HEK293T (cell line): ENCODE data around the gene HOXB5.
A peak's percentile ranks its signal among the peaks of the same experiment; 100 is the strongest.

Experiments
- CTCF ChIA-PET: fragments of 350-600 bp; formaldehyde crosslinking; extraction: SDS; loops from one replicate; lab custom pipeline; 2021; ENCODE audit warnings: antibody characterized with exemption, inconsistent platforms; lab: Yijun Ruan, JAX
- POLR2A ChIA-PET: fragments of 350-600 bp; formaldehyde crosslinking; extraction: SDS; loops from one replicate; lab custom pipeline; 2020; ENCODE audit warnings: antibody characterized with exemption, inconsistent platforms; lab: Yijun Ruan, JAX
- DNase-seq: peaks from one replicate; pipeline ENCODE4 v3.0.0; 2012; ENCODE audit warnings: mixed read lengths; ENCODE audit errors: extremely low spot score
- ARNT ChIP-seq: fragments of 450-650 bp; IDR thresholded peaks from 2 replicates; pipeline ENCODE4 v1.6.1; 2017; ENCODE audit warnings: mild to moderate bottlenecking
- BHLHE40 ChIP-seq: fragments of 450-650 bp; IDR thresholded peaks from 2 replicates; pipeline ENCODE4 v1.6.1; 2016; ENCODE audit warnings: mild to moderate bottlenecking, moderate library complexity, borderline replicate concordance
- CTBP1 ChIP-seq: fragments of 450-650 bp; IDR thresholded peaks from 2 replicates; pipeline ENCODE4 v1.6.1; 2016; ENCODE audit warnings: borderline replicate concordance
- ELF4 ChIP-seq: fragments of 450-650 bp; IDR thresholded peaks from 2 replicates; pipeline ENCODE4 v1.6.1; 2017; ENCODE audit warnings: antibody characterized with exemption
- FOXA1 ChIP-seq: fragments of 450-650 bp; IDR thresholded peaks from 2 replicates; pipeline ENCODE4 v1.6.1; 2016; ENCODE audit warnings: mild to moderate bottlenecking
- FOXK2 ChIP-seq: fragments of 450-650 bp; IDR thresholded peaks from 2 replicates; pipeline ENCODE4 v1.6.1; 2016; ENCODE audit warnings: mild to moderate bottlenecking
- FOXM1 ChIP-seq: fragments of 450-650 bp; IDR thresholded peaks from 2 replicates; pipeline ENCODE4 v1.6.1; 2017; ENCODE audit warnings: mild to moderate bottlenecking, borderline replicate concordance
- HDGF ChIP-seq: fragments of 450-650 bp; IDR thresholded peaks from 2 replicates; pipeline ENCODE4 v1.6.1; 2017; ENCODE audit warnings: antibody characterized with exemption, borderline replicate concordance
- L3MBTL2 ChIP-seq: fragments of 450-650 bp; conservative IDR thresholded peaks from 2 replicates; pipeline ENCODE4 v1.6.1; 2016; ENCODE audit warnings: mild to moderate bottlenecking
- LEF1 ChIP-seq: fragments of 450-650 bp; IDR thresholded peaks from 2 replicates; pipeline ENCODE4 v1.6.1; 2017; ENCODE audit warnings: mild to moderate bottlenecking, borderline replicate concordance
- NFRKB ChIP-seq: fragments of 450-650 bp; IDR thresholded peaks from 2 replicates; pipeline ENCODE4 v1.6.1; 2016; ENCODE audit warnings: mild to moderate bottlenecking, moderate library complexity
- SP1 ChIP-seq: fragments of 450-650 bp; IDR thresholded peaks from 2 replicates; pipeline ENCODE4 v1.6.1; 2017
- SUZ12 ChIP-seq: fragments of 450-650 bp; IDR thresholded peaks from 2 replicates; pipeline ENCODE4 v1.6.1; 2016; ENCODE audit warnings: mild to moderate bottlenecking
- TARDBP ChIP-seq: fragments of 450-650 bp; IDR thresholded peaks from 2 replicates; pipeline ENCODE4 v1.6.1; 2016
- ZNF384 ChIP-seq: fragments of 450-650 bp; IDR thresholded peaks from 2 replicates; pipeline ENCODE4 v1.6.1; 2016
- TF ChIP-seq, protein P1 (sequence below): fragments of 450-650 bp; IDR thresholded peaks from 2 replicates; pipeline ENCODE4 v1.6.1; 2016

Gene HOXB5

GRCh38 chr17:48610282-48611211, 17.0 kb upstream of the HOXB5 start, which contains the start of gene HOXB7:
HOXB7 (minus strand) TSS chr17:48611017; CDS start chr17:48610918, 99 bp downstream.
- TF ChIP-seq CTBP1 (peak; percentile 63; the same call in 1 of the 2 replicates), ZNF384 (no peak), L3MBTL2 (peak; percentile 66)
- TF ChIP-seq, protein P1, sequence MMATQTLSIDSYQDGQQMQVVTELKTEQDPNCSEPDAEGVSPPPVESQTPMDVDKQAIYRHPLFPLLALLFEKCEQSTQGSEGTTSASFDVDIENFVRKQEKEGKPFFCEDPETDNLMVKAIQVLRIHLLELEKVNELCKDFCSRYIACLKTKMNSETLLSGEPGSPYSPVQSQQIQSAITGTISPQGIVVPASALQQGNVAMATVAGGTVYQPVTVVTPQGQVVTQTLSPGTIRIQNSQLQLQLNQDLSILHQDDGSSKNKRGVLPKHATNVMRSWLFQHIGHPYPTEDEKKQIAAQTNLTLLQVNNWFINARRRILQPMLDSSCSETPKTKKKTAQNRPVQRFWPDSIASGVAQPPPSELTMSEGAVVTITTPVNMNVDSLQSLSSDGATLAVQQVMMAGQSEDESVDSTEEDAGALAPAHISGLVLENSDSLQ, result peak; percentile 88
- DNase-seq, result no peak
- CTCF ChIA-PET, result interaction anchor here (0.6 to 0.7 kb wide), 4 partner anchors 17 to 349 kb away, joined by 3 to 4 read pairs (median 3); partner anchors contain the start of gene HOXB5
- POLR2A ChIA-PET, result interaction anchor here (1.0 to 2.9 kb wide), 7 partner anchors 10 to 37 kb away, joined by 3 to 23 read pairs (median 7); partner anchors contain the start of genes HOXB3 and HOXB9

GRCh38 chr17:48609759-48610281, 16.2 kb upstream of the HOXB5 start:
- no peak for DNase-seq
- POLR2A ChIA-PET, result interaction anchor here (0.9 to 2.9 kb wide), 9 partner anchors 9 to 106 kb away, joined by 3 to 23 read pairs (median 7); partner anchors contain the start of genes HOXB3 and HOXB9
- CTCF ChIA-PET, result interaction anchor here (0.6 to 0.7 kb wide), 4 partner anchors 17 to 348 kb away, joined by 3 to 4 read pairs (median 3); partner anchors contain the start of gene HOXB5
- TF ChIP-seq SP1 (no peak), FOXM1 (no peak), L3MBTL2 (no peak), NFRKB (no peak), FOXA1 (no peak), ZNF384 (no peak), TARDBP (no peak), SUZ12 (no peak), FOXK2 (no peak), ARNT (no peak), LEF1 (no peak), HDGF (no peak), ELF4 (no peak)

DNA sequence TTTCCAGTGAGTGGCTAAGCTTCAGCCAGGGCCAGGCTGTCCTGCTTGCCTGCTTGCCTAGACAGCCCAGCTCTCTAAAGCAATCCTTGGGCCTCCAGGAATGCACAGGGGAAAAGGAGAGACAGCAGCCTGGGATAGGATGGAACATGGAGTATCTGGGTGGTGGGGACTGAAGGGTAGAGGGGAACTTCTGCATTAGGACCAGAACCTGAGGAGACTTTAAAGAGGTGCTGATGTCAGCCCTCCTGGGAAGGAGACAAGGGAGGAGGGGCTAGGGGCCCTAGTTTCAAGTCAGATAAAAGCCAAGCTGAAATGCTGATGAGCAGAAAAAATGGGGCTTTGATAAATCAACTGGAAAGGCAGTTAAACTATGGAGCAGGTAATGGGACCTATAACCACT, 15.5 kb upstream of the HOXB5 start:
- TF ChIP-seq ZNF384, result no peak
- TF ChIP-seq, protein P1, result no peak
- TF ChIP-seq ARNT, result no peak
- no peak for TF ChIP-seq L3MBTL2
- no peak for DNase-seq
- ChIA-PET POLR2A (interaction anchor here (0.9 to 2.9 kb wide), 9 partner anchors 8 to 105 kb away, joined by 3 to 23 read pairs (median 7); partner anchors contain the start of genes HOXB3 and HOXB9), CTCF (interaction anchor here (0.6 to 1.4 kb wide), 2 partner anchors 108 to 245 kb away, joined by 3 read pairs; no protein-coding TSS in a partner anchor)

- TF ChIP-seq, protein P1, result no peak
- TF ChIP-seq L3MBTL2, result no peak
- no peak for TF ChIP-seq SUZ12
- TF ChIP-seq FOXM1, result no peak
- TF ChIP-seq HDGF, result no peak
- TF ChIP-seq ARNT, result no peak
- no peak for TF ChIP-seq BHLHE40
- no peak for TF ChIP-seq CTBP1
- TF ChIP-seq LEF1, result no peak
- no peak for TF ChIP-seq TARDBP
- no peak for TF ChIP-seq NFRKB
- TF ChIP-seq FOXA1, result no peak
- no peak for TF ChIP-seq FOXK2
- no peak for TF ChIP-seq ELF4
- TF ChIP-seq SP1, result no peak
- TF ChIP-seq ZNF384, result no peak
- no peak for DNase-seq
- CTCF ChIA-PET, result interaction anchor here (0.8 to 1.4 kb wide), 2 partner anchors 10 to 107 kb away, joined by 3 to 4 read pairs; no protein-coding TSS in a partner anchor
- POLR2A ChIA-PET, result interaction anchor here (1.0 to 2.9 kb wide), 5 partner anchors 10 to 20 kb away, joined by 4 to 23 read pairs (median 7); partner anchors contain the start of genes HOXB3 and HOXB9
These were observed 14.9 kb upstream of the HOXB5 start for GRCh38 chr17:48608494-48608834.

GRCh38 chr17:48606892-48607614, 13.5 kb upstream of the HOXB5 start:
- no peak for DNase-seq
- TF ChIP-seq ZNF384, result no peak
- TF ChIP-seq ARNT, result no peak
- no peak for TF ChIP-seq BHLHE40
- TF ChIP-seq CTBP1, result no peak
- no peak for TF ChIP-seq TARDBP
- no peak for TF ChIP-seq L3MBTL2
- TF ChIP-seq HDGF, result no peak
- TF ChIP-seq SP1, result no peak
- TF ChIP-seq LEF1, result no peak
- TF ChIP-seq ELF4, result no peak
- TF ChIP-seq SUZ12, result no peak
- TF ChIP-seq, protein P1, result no peak
- ChIA-PET CTCF (interaction anchor here (0.6 to 0.8 kb wide), 2 partner anchors 30 to 517 kb away, joined by 3 to 4 read pairs; no protein-coding TSS in a partner anchor), POLR2A (no interaction called here)
